Measurements from ENCODE around the gene OLFML1. TPM values are rescaled to one million over a fixed set of nuclear protein-coding genes. Genes with fewer than 3 reads are reported as not detected.

Gene OLFML1
- total RNA-seq, 1 donor from 2014 or later: not detected

DNA sequence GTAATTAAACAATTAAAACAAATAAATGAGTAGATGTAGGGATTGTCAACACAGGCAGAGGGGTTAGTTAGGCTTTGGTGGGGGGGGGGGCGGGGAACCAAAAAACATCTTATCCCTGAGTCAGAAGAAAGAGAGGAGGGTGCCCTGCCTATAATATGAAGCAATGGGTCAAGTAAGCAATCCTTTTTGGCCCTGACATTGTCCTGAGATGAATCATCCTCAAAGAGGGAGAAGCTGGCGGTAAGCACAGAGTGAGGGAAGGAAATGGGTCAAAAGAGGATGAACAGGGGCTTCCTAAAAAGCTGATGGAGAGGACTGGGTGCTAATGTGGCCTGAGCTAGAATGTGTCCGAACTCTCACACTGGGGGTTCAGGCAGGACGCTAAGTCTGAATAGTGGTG, 4.7 kb downstream of the OLFML1 start:
- no peak overlapping the region for H3K27ac Mint-ChIP-seq (ENCODE audit: unreplicated experiment)
- H3K27me3 Mint-ChIP-seq (ENCODE audit: unreplicated experiment): peaks cover 2% of the 10 kb centered on the region
- TF ChIP-seq CTCF (IDR thresholded peaks at IDR 0.05; ENCODE audit: partially characterized antibody, unreplicated experiment): no peak
- H3K4me1 Mint-ChIP-seq (ENCODE audit: low read depth, unreplicated experiment): no peaks in the 10 kb centered on the region
- H3K4me3 Mint-ChIP-seq (ENCODE audit: unreplicated experiment): no peak overlapping the region
- no peaks in the 10 kb centered on the region for H3K36me3 Mint-ChIP-seq (ENCODE audit: unreplicated experiment)
- no peaks in the 10 kb centered on the region for H3K9me3 Mint-ChIP-seq (ENCODE audit: unreplicated experiment)
- DNase-seq: no peak

GRCh38 chr11:7490535-7490934, 5.2 kb downstream of the OLFML1 start:
- H3K4me3 Mint-ChIP-seq (ENCODE audit: unreplicated experiment): no peak overlapping the region
- no peak for TF ChIP-seq CTCF (IDR thresholded peaks at IDR 0.05; ENCODE audit: partially characterized antibody, unreplicated experiment)
- no peaks in the 10 kb centered on the region for H3K4me1 Mint-ChIP-seq (ENCODE audit: low read depth, unreplicated experiment)
- H3K27ac Mint-ChIP-seq (ENCODE audit: unreplicated experiment): no peak overlapping the region
- peaks cover 2% of the 10 kb centered on the region for H3K27me3 Mint-ChIP-seq (ENCODE audit: unreplicated experiment)
- no peak for DNase-seq
- no peaks in the 10 kb centered on the region for H3K9me3 Mint-ChIP-seq (ENCODE audit: unreplicated experiment)
- H3K36me3 Mint-ChIP-seq (ENCODE audit: unreplicated experiment): no peaks in the 10 kb centered on the region

GRCh38 chr11:7492253-7492652, 6.9 kb downstream of the OLFML1 start:
- H3K9me3 Mint-ChIP-seq (ENCODE audit: unreplicated experiment): no peaks in the 10 kb centered on the region

DNA sequence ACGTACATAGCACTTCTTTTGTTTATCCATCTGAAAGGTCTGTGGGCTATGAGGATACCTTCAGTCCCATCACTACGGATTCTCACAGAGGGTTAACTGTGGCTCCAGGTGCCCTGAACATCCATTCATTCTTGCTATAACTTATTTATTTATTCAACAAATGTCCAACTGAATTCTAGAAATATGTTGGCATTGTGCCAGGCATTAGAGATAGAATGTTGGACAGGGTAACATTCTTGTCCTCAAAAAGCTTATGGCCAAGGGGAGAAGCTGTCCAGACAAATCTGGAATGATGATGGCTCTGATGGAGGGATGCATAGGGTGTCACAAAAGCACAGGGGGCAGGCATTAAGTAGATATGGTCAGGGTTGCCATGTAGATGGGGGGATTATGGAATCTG, 8.4 kb downstream of the OLFML1 start:
- H3K27me3 Mint-ChIP-seq (ENCODE audit: unreplicated experiment): peaks cover 2% of the 10 kb centered on the region
- no peak overlapping the region for H3K4me3 Mint-ChIP-seq (ENCODE audit: unreplicated experiment)
- TF ChIP-seq CTCF (IDR thresholded peaks at IDR 0.05; ENCODE audit: partially characterized antibody, unreplicated experiment): no peak
- no peaks in the 10 kb centered on the region for H3K9me3 Mint-ChIP-seq (ENCODE audit: unreplicated experiment)
- no peak overlapping the region for H3K27ac Mint-ChIP-seq (ENCODE audit: unreplicated experiment)
- DNase-seq: no peak
- no peaks in the 10 kb centered on the region for H3K4me1 Mint-ChIP-seq (ENCODE audit: low read depth, unreplicated experiment)
- no peaks in the 10 kb centered on the region for H3K36me3 Mint-ChIP-seq (ENCODE audit: unreplicated experiment)

More at GRCh38 chr11:7492253-7492652, 6.9 kb downstream of the OLFML1 start:
- Mint-ChIP-seq H3K4me3 (ENCODE audit: unreplicated experiment) (no peak overlapping the region), H3K36me3 (ENCODE audit: unreplicated experiment) (no peaks in the 10 kb centered on the region), H3K27me3 (ENCODE audit: unreplicated experiment) (peaks cover 2% of the 10 kb centered on the region), H3K27ac (ENCODE audit: unreplicated experiment) (no peak overlapping the region), H3K4me1 (ENCODE audit: low read depth, unreplicated experiment) (no peaks in the 10 kb centered on the region)
- no peak for DNase-seq
- no peak for TF ChIP-seq CTCF (IDR thresholded peaks at IDR 0.05; ENCODE audit: partially characterized antibody, unreplicated experiment)

GRCh38 chr11:7494086-7494745, 8.9 kb downstream of the OLFML1 start:
- no peak overlapping the region for H3K4me3 Mint-ChIP-seq (ENCODE audit: unreplicated experiment)
- peaks cover 2% of the 10 kb centered on the region for H3K27me3 Mint-ChIP-seq (ENCODE audit: unreplicated experiment)
- no peaks in the 10 kb centered on the region for H3K9me3 Mint-ChIP-seq (ENCODE audit: unreplicated experiment)
- TF ChIP-seq CTCF (IDR thresholded peaks at IDR 0.05; ENCODE audit: partially characterized antibody, unreplicated experiment): no peak
- DNase-seq: no peak
- H3K36me3 Mint-ChIP-seq (ENCODE audit: unreplicated experiment): no peaks in the 10 kb centered on the region
- no peak overlapping the region for H3K27ac Mint-ChIP-seq (ENCODE audit: unreplicated experiment)
- H3K4me1 Mint-ChIP-seq (ENCODE audit: low read depth, unreplicated experiment): no peaks in the 10 kb centered on the region

Data from glutamatergic neuron (in vitro differentiated cells).